Renal pelvis (tissue), 4 donors: ENCODE data around the gene LRRC47. TPM values are rescaled to one million over a fixed set of nuclear protein-coding genes. Genes with fewer than 3 reads are reported as not detected.
"Not testable (repeated sequence)": the region's sequence is repeated elsewhere in the genome, so short reads cannot be mapped to it uniquely, and the experiment has no call there.

Experiments
- DNase-seq: peaks from one replicate; pipeline ENCODE4 v3.0.0-alpha.2; 2013
- polyA plus RNA-seq, 3 donors: library from polyadenylated mRNA; unstranded; fragments of 120-200 nt; gene quantifications; one replicate each; pipeline ENCODE4 v1.2.1, GENCODE V29; 2013; ENCODE audit not compliant: insufficient read length in 3 of 3

The LRRC47 gene
- polyA plus RNA-seq, 3 donors, result 61.5 to 74.2 (median 64.4) TPM

- DNase-seq, result no peak
These were observed 21.7 kb upstream of the LRRC47 start for GRCh38 chr1:3817821-3818597.

DNA sequence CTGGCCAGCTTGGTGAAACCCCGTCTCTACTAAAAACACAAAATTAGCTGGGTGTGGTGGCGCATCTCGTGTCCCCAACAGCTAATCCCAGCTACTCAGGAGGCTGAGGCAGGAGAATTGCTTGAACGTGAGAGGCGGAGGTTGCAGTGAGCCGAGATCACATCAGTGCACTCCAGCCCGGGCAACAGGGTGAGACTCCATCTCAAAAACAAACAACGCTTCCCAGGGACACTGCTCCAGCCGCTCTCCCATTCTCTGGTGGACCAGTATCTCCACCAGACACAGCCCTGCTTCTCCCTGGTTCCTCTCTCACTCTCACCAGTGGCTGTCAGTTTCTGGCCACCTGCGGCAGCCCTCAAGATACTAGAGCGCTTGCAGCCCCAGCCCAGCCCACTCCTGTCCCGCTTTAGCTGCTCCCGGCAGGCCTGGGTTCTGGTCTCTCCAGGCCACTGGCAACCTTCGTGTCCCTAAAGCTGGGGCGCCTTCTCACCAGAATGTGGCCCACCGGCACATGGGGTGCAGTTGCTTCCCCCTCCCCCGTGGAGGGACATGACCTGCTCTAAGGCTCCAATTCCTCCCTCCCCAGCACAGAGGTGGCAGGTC, 20.9 kb upstream of the LRRC47 start:
- no peak for DNase-seq

- no peak for DNase-seq
These were observed 20.2 kb upstream of the LRRC47 start for GRCh38 chr1:3816331-3817137.

GRCh38 chr1:3814771-3815561, 18.7 kb upstream of the LRRC47 start:
- no peak for DNase-seq

DNA sequence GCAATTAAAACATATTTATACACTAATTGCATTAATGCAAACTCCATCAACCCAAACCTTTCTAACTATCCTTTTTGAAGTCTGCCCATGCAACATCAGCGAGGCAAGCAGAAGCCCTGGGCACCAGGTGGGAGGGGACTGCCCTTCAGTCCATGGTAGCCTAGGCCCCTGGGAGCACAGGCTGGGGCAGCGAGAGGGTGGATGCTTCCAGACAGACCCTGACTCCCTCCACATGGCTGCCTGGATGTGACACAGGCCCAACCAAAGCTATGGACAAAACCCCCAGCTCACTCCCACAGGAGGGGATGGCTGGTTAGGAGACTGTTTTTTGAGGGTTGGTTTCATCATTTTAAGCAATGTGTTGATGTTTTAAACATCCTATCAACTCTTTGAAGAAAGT, 17.8 kb upstream of the LRRC47 start:
- DNase-seq, result no peak

GRCh38 chr1:3811595-3811911, 15.3 kb upstream of the LRRC47 start:
- DNase-seq, result no peak

DNA sequence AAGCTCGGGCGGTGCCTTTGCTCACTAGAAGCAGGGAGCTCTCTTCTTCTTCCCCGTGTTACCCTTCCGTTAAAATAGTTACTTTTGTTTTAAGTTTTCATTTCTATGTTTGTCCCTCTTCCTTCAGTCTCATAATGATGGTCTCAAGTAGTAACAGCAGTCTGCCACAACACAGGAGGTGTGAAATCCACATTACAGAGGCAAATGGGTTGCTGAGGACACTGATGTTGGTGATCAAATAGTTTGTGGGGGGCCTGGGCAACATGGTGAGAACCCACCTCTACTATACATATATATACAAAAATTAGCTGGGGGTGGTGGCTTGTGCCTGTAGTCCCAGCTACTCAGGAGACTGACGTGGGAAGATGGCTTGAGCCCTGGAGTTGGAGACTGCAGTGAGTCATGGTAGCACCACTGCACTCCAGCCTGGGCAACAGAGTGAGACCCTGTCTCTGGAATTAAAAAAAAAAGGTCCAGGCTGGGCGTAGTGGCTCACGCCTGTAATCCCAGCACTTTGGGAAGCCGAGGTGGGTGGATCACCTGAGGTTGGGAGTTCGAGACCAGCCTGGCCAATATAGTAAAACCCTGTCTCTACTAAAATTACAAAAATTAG, 14.0 kb upstream of the LRRC47 start:
- not testable (repeated sequence) for DNase-seq

- no peak for DNase-seq
These were observed 13.4 kb upstream of the LRRC47 start for GRCh38 chr1:3809680-3810079.

GRCh38 chr1:3807769-3808168, 11.5 kb upstream of the LRRC47 start:
- no peak for DNase-seq

GRCh38 chr1:3805038-3805437, 8.7 kb upstream of the LRRC47 start:
- no peak for DNase-seq

DNA sequence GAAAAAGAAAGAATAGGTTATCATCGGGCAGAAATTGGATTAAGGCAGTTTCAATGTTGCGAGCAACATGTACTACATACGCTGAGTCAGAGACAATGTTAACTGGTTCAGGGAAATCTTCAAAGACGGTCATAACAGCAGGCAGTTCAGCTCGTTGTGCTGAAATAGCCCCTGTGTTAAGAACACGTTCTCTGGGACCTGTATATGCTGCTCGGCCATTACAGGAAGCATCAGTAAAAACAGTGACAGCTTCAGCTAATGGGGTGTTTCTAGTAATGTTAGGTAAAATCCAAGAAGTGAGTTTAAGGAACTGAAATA, 8.3 kb upstream of the LRRC47 start:
- DNase-seq, result not testable (repeated sequence)

- no peak for DNase-seq
These were observed 7.8 kb upstream of the LRRC47 start for GRCh38 chr1:3803905-3804626.

DNA sequence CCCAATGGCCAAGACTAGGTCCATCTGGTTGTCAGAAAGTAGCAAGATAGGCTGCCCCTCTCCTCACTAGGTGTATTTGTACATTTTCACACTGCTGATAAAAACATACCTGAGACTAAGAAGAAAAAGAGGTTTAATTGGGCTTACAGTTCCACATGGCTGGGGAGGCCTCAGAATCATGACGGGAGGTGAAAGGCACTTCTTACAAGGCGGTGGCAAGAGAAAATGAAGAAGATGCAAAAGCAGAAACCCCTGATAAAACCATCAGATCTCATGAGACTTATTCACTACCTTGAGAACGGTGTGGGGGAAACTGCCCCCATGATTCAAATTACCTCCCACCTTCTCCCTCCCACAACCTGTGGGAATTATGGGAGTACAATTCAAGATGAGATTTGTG, 4.5 kb upstream of the LRRC47 start:
- not testable (repeated sequence) for DNase-seq

DNA sequence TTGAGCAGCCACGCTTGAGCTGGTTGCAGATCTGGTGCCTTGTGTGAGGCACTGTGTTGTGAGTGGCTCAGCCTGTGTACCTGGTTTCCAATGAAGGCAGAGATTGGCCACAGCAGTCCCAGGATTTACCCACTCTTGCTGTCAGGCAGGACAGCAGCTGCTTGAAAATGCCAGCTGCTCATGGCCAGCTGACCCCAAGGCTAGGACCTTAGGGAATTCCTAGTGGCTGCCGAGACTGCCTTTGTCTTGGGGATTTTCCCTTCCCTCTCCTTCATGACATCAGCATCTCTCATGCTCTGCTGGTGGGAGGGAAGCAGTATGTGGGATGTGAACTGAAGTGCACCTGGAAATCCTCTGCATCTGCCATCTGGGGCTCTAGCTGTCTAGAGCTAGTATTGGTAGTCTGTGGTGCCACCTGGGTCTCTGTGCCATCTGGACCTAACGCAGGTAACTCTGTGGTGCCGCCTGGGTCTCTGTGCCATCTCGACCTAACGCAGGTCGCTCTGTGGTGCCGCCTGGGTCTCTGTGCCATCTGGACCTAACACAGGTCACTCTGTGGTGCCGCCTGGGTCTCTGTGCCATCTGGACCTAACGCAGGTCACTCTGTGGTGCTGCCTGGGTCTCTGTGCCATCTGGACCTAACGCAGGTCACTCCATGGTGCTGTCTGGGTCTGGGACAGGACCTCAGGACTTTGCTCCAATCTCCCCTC, 3.8 kb upstream of the LRRC47 start:
- DNase-seq, result no peak

DNA sequence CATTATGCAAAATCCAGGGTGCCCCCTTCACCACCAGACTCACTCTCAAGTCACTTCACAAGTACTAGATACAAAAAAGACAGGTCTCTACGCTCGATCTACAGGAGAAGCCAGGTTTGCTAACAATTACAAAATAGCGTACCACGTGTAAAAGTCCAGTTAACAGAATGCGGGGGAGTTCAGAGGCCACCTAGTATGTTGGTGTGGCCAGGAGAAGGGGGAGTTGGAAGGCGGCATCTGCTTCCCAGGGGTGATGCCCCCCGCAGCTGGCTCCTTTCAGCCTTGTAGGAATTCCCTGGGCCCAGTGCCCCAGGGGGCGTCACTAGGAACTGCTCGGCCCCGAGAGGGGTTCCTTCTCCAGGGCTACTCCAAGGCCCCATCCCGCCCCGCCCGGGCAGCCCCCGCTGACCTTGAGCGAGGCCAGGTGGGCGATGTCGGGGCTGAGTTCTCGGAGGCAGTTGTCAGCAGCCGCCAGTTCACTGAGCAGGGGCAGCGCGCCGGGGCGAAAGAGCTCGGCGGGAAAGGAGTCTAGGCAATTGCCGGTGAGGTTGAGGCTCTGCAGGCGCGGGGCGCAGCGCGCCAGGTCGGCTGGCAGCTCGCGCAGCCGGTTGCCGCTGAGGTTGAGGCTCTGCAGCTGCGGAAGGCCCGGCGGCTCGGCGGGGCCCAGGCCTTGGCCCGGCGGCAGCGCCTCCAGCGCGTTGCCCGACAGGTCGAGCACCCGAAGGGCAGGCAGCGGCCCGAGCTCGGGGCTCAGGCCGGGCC, 664 bp downstream of the LRRC47 start:
- no peak for DNase-seq

DNA sequence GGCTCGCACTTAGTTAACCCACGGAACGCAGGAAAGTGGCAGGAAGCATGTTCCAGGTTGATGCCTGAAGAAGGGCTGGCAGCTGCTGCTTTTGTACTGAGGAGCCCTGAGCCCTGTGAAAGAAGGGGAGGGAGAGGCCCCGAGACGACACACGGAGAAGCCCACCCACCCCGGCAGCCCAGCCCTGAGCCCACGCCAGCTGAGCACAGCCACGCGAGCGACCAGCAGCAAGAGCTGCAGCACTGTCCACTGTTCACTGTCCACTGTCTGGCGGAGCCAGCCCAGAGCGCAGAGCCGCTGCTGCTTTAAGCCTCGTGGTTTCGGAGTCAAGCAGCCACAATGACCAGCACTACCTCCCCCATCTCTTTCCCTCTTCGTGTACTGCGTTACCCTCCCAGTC, 5.3 kb downstream of the LRRC47 start:
- DNase-seq, result no peak

DNA sequence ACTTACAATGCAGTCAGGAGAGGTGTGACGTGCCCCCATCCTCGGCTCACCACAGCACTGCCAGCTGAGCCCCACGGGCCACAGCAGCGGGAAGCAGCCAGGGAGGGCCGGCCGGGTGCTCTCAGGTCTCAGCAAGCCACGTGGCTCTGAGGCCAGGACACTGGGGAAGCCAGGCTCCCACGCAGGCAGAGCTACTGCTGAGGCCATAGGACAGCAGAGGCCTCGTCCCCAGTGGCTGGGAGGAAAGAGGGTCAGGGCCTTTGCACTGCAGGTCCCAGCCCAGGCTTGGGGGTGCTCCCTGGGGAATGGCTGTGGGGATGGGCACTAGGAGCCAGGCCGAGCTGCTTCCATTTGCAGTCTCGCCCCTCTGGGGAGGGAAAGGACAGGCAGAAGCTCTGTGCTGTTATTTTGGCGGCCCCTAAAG, 5.8 kb downstream of the LRRC47 start:
- no peak for DNase-seq

GRCh38 chr1:3789421-3790300, 6.6 kb downstream of the LRRC47 start:
- DNase-seq, result no peak
